NCI-H748 (cell line): ENCODE data around the gene MGST3.
"Not testable (repeated sequence)": the region's sequence is repeated elsewhere in the genome, so short reads cannot be mapped to it uniquely, and the experiment has no call there.

Source experiments
- DNase-seq: peaks from one replicate; lab custom pipeline; 2025; ENCODE audit not compliant: unreplicated experiment; lab: John Stamatoyannopoulos, UW

The MGST3 gene

GRCh38 chr1:165695031-165695430 lies 64.0 kb downstream of the MGST3 start:
- no peak for DNase-seq

- DNase-seq: no peak
These were observed 65.6 kb downstream of the MGST3 start for GRCh38 chr1:165696625-165697100.

GRCh38 chr1:165697491-165697880 lies 66.5 kb downstream of the MGST3 start:
- peak; percentile 56 for DNase-seq

- peak; percentile 92 for DNase-seq
These were observed 67.1 kb downstream of the MGST3 start, which contains the start of gene ALDH9A1 for GRCh38 chr1:165697881-165698760. TSS of gene ALDH9A1 (minus strand) at chr1:165698562. CDS start at chr1:165698558, 4 bp downstream.

DNA sequence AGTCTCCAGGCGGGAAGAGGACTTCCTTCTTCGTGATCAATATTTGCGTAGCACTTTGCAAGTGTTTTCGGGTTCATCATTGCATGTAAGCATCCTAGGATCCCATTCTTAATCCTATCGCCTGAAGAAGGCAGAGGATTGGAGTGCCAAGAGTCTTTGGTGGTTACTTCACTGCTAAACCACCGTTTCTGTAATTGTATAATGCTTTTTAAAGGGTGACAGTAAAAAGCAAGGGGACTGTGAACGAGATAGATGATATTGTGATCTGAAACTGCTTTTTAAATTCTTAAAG lies 67.7 kb downstream of the MGST3 start:
- DNase-seq: no peak

DNA sequence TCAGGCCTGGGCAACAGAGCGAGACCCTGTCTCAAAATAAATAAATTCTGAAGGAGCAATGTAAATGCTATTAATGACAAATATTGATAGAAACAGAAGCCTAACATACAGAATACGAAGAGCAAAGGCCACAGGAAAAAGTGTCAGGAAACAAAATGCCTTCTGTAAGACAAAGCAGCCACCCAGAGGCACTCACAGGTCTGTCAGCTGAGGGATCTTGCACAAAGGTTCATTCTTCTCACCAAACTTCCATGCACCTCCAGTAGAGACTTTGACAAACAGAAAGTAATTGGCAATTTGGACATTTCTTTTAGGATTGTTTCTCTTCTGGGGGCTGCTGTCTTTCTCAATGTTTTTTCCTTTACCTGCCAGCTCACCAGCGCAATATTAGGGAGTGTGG lies 68.5 kb downstream of the MGST3 start:
- no peak for DNase-seq

- DNase-seq: not testable (repeated sequence)
These were observed 70.9 kb downstream of the MGST3 start for GRCh38 chr1:165701922-165702321.

DNA sequence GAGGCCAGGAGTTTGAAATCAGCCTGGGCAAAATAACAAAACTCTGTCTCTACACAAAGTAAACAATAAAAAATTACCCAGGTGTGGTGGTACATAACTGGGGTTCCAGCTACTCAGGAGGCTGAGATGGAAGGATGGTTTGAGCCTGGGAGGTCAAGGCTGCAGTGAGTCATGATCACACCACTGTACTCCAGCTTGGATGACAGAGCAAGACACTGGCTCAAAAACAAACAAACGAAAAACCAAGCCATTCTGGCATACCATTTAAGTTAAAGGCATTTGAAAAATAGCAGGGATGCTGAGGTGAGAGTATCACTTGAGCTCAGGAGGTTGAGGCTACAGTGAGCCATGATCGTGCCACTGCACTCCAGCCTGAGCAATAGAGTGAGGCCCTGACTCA lies 72.6 kb downstream of the MGST3 start:
- no peak for DNase-seq
